A549 (cell line): Measurements from ENCODE around the gene HDGFL2. TPM values are rescaled to one million over a fixed set of nuclear protein-coding genes. Genes with fewer than 3 reads are reported as not detected.
A peak's percentile ranks its signal among the peaks of the same experiment; 100 is the strongest.

Experiments used
- ATAC-seq, 2 experiments: fragments of 200-7000 bp in 1 of 2; fragments of >200 bp in 1 of 2; cut with Nextera tagmentation in 1 of 2; cut with Tn5 transposase in 1 of 2; 3 replicates each; pipeline versions ENCODE4 v1.8.0 to v1.9.1; 2018 to 2020; ENCODE audit warnings: mild to moderate bottlenecking in 1 of 2, moderate library complexity in 1 of 2
- CTCF ChIA-PET: fragments of 300-600 bp; sonication (Branson Sonifier 250); formaldehyde crosslinking; extraction: SDS; loops from one replicate; lab custom pipeline; 2021; ENCODE audit warnings: antibody characterized with exemption, inconsistent platforms; lab: Yijun Ruan, JAX
- POLR2A ChIA-PET: fragments of 350-600 bp; formaldehyde crosslinking; extraction: SDS; loops from one replicate; lab custom pipeline; 2021; ENCODE audit warnings: antibody characterized with exemption, inconsistent platforms; lab: Yijun Ruan, JAX
- DNase-seq, 2 experiments: peaks; one replicate each; pipeline versions ENCODE4 v3.0.0 to v3.0.0-alpha.2; 2011 to 2016; ENCODE audit warnings: low read depth in 1 of 2, low spot score in 1 of 2
- FAIRE-seq: peaks from 2 replicates; lab custom pipeline; 2011; peaks lifted over from hg19 to GRCh38; lab: Jason Lieb, UNC
- H3K27ac ChIP-seq, 2 experiments: fragments of >200 bp; sonication (Bioruptor Twin); formaldehyde crosslinking; 3 replicates each; pipeline ENCODE4 v1.5.1; 2016 to 2017
- H3K4me1 ChIP-seq: fragments of >200 bp; sonication (Bioruptor Twin); formaldehyde crosslinking; 3 replicates; pipeline ENCODE4 v1.6.1; 2016
- H3K4me2 ChIP-seq: fragments of >200 bp; sonication (Bioruptor Twin); formaldehyde crosslinking; 3 replicates; pipeline ENCODE4 v1.6.1; 2016
- H3K4me3 ChIP-seq: fragments of >200 bp; sonication (Bioruptor Twin); formaldehyde crosslinking; 3 replicates; pipeline ENCODE4 v1.5.1; 2016
- H3K9me3 ChIP-seq: fragments of >200 bp; sonication (Bioruptor Twin); formaldehyde crosslinking; 3 replicates; pipeline ENCODE4 v1.6.1; 2016
- ATOH8 ChIP-seq: fragments of 250-450 bp; sonication (Bioruptor Pico); IDR thresholded peaks from 2 replicates; pipeline ENCODE4 v1.5.0; 2020; ENCODE audit warnings: low read depth, mild to moderate bottlenecking, moderate library complexity
- BHLHE40 ChIP-seq: IDR thresholded peaks from 2 replicates; pipeline ENCODE4 v1.6.1; 2012; ENCODE audit warnings: low read depth, low read length, inconsistent platforms
- CBX2 ChIP-seq: fragments of 200-600 bp; sonication (generic); IDR thresholded peaks from 2 replicates; pipeline ENCODE4 v1.6.1; 2016; ENCODE audit warnings: low read depth, mild to moderate bottlenecking, borderline replicate concordance
- CTCF ChIP-seq: fragments of >200 bp; sonication (Bioruptor Twin); formaldehyde crosslinking; IDR thresholded peaks from 3 replicates; pipeline ENCODE4 v1.5.1; 2016
- ELK1 ChIP-seq: fragments of 150-350 bp; IDR thresholded peaks from 2 replicates; pipeline ENCODE4 v1.6.1; 2014; ENCODE audit warnings: low read depth, mild to moderate bottlenecking, low read length
- FOXS1 ChIP-seq: fragments of 250-450 bp; sonication (Bioruptor Pico); IDR thresholded peaks from 2 replicates; pipeline ENCODE4 v1.5.0; 2020; ENCODE audit warnings: mild to moderate bottlenecking, moderate library complexity
- HDAC2 ChIP-seq: fragments of 200-600 bp; sonication (generic); IDR thresholded peaks from 2 replicates; pipeline ENCODE4 v1.6.1; 2016
- HOXA7 ChIP-seq: fragments of 250-450 bp; sonication (Bioruptor Pico); IDR thresholded peaks from 2 replicates; pipeline ENCODE4 v1.5.0; 2020; ENCODE audit warnings: mild to moderate bottlenecking, moderate library complexity
- HOXB13 ChIP-seq: fragments of 250-450 bp; sonication (Bioruptor Pico); IDR thresholded peaks from 2 replicates; pipeline ENCODE4 v1.5.0; 2020; ENCODE audit warnings: low read depth, mild to moderate bottlenecking, moderate library complexity
- HOXB5 ChIP-seq: fragments of 250-450 bp; sonication (Bioruptor Pico); IDR thresholded peaks from 2 replicates; pipeline ENCODE4 v1.5.0; 2020; ENCODE audit warnings: mild to moderate bottlenecking, moderate library complexity
- JUN ChIP-seq, 2 experiments: fragments of >200 bp; sonication (Bioruptor Twin); formaldehyde crosslinking; IDR thresholded peaks; 2 replicates in 1 of 2; 3 replicates in 1 of 2; pipeline ENCODE4 v1.6.1; 2016 to 2017
- KDM5A ChIP-seq: fragments of 200-600 bp; sonication (generic); IDR thresholded peaks from 2 replicates; pipeline ENCODE4 v1.6.1; 2016; ENCODE audit warnings: antibody characterized with exemption, mild to moderate bottlenecking
- MAFK ChIP-seq: fragments of 450-650 bp; IDR thresholded peaks from 2 replicates; pipeline ENCODE4 v1.6.1; 2014; ENCODE audit not compliant: partially characterized antibody
- MYC ChIP-seq: IDR thresholded peaks from 2 replicates; pipeline ENCODE4 v1.6.1; 2012; ENCODE audit warnings: mild to moderate bottlenecking, inconsistent platforms, low read length, improper control_type of control experiment, borderline replicate concordance
- NFE2L2 ChIP-seq: fragments of 150-350 bp; conservative IDR thresholded peaks from 2 replicates; pipeline ENCODE4 v1.6.1; 2014; ENCODE audit warnings: low read length
- NR3C1 ChIP-seq: fragments of >200 bp; sonication (Bioruptor Twin); formaldehyde crosslinking; IDR thresholded peaks from 3 replicates; pipeline ENCODE4 v1.6.1; 2017
- POLR2AphosphoS2 ChIP-seq: conservative IDR thresholded peaks from 2 replicates; pipeline ENCODE4 v1.6.1; 2012; ENCODE audit warnings: low read length, improper control_type of control experiment, inconsistent platforms
- RCOR1 ChIP-seq: fragments of 150-350 bp; IDR thresholded peaks from 2 replicates; pipeline ENCODE4 v1.6.1; 2014; ENCODE audit warnings: antibody characterized with exemption, low read length, low read depth
- RFX5 ChIP-seq: fragments of 450-650 bp; IDR thresholded peaks from 2 replicates; pipeline ENCODE4 v1.7.1; 2014; ENCODE audit warnings: antibody characterized with exemption, mild to moderate bottlenecking, moderate library complexity
- SMC3 ChIP-seq: fragments of >200 bp; sonication (Bioruptor Twin); formaldehyde crosslinking; IDR thresholded peaks from 3 replicates; pipeline ENCODE4 v1.6.1; 2018; ENCODE audit warnings: inconsistent platforms
- TP53 ChIP-seq: fragments of 250-450 bp; sonication (Bioruptor Pico); IDR thresholded peaks from 2 replicates; pipeline ENCODE4 v1.5.0; 2021; ENCODE audit warnings: mild to moderate bottlenecking, moderate library complexity
- ZSCAN20 ChIP-seq: fragments of 250-450 bp; sonication (Bioruptor Pico); IDR thresholded peaks from 2 replicates; pipeline ENCODE4 v1.8.0; 2022; ENCODE audit warnings: mild to moderate bottlenecking, moderate library complexity
- WGBS: methylation state at CpG from one replicate; pipeline ENCODE4 v1.1.6; 2017; ENCODE audit errors: missing lambda C conversion rate; 5-methylcytosine and 5-hydroxymethylcytosine counted together
- polyA plus RNA-seq, 4 experiments: library from polyadenylated mRNA; depleted of rRNA in 3 of 4; stranded (reverse); fragments of >200 nt; fragmentation: RNase III in 1 of 4; extraction: RNeasy Plus Mini Kit Qiagen cat#74134 plus additional on column Dnase treatment in 1 of 4; gene quantifications; 2 replicates in 3 of 4; 3 replicates in 1 of 4; pipeline ENCODE4 v1.2.3, GENCODE V29; 2011 to 2017

Gene HDGFL2
- polyA plus RNA-seq, 2 of the 4 experiments (the other 2 are of a cell fraction): 10.8 to 34.3 TPM

GRCh38 chr19:4453232-4454179, 18.6 kb upstream of the HDGFL2 start:
- FAIRE-seq: no peak
- 85% methylated on average over 8 of the region's 34 CpGs for WGBS
- no peak for DNase-seq
- ChIA-PET CTCF (interaction anchor here (0.9 kb wide), 1 partner anchor 78 kb away, joined by 3 read pairs; no protein-coding TSS in a partner anchor), POLR2A (no interaction called here)
- Histone ChIP-seq H3K4me2 (no peak overlapping the region), H3K4me3 (no peak overlapping the region), H3K9me3 (no peaks in the 10 kb centered on the region), H3K4me1 (peaks cover 14% of the 10 kb centered on the region; the same call in 2 of the 3 replicates), H3K27ac (no peak overlapping the region)
- TF ChIP-seq HOXB5 (CRISPR knock-in tag): no peak
- TF ChIP-seq ELK1: no peak
- TF ChIP-seq KDM5A: no peak
- TF ChIP-seq ATOH8 (CRISPR knock-in tag): no peak
- ATAC-seq: no peak

GRCh38 chr19:4454747-4455718, 17.1 kb upstream of the HDGFL2 start:
- POLR2A ChIA-PET: no interaction called here
- CTCF ChIA-PET: interaction anchor here (0.9 kb wide), 1 partner anchor 79 kb away, joined by 3 read pairs; no protein-coding TSS in a partner anchor
- no peak for FAIRE-seq

More at GRCh38 chr19:4454747-4455718, 17.1 kb upstream of the HDGFL2 start:
- no peak for TF ChIP-seq NFE2L2
- no peak for TF ChIP-seq MAFK
- TF ChIP-seq SMC3: no peak
- no peak for TF ChIP-seq RFX5
- no peak for TF ChIP-seq RCOR1
- TF ChIP-seq ELK1: no peak
- TF ChIP-seq FOXS1: no peak
- no peak for TF ChIP-seq NR3C1
- no peak for TF ChIP-seq TP53 (CRISPR knock-in tag)
- no peak for TF ChIP-seq HOXB5 (CRISPR knock-in tag)
- TF ChIP-seq CTCF: no peak
- TF ChIP-seq JUN (IDR thresholded peaks at IDR 0.05): no peak
- TF ChIP-seq HOXA7 (CRISPR knock-in tag): no peak
- TF ChIP-seq HDAC2: no peak
- TF ChIP-seq ZSCAN20 (CRISPR knock-in tag): no peak
- no peak for TF ChIP-seq CBX2
- no peak for TF ChIP-seq BHLHE40
- no peak for TF ChIP-seq MYC
- no peak for TF ChIP-seq HOXB13
- TF ChIP-seq POLR2AphosphoS2: no peak
- H3K9me3 ChIP-seq: no peaks in the 10 kb centered on the region
- H3K4me2 ChIP-seq: no peak overlapping the region
- 85% methylated on average over 21 of the region's 29 CpGs for WGBS
- no peak overlapping the region for H3K4me3 ChIP-seq
- DNase-seq (no peak), ATAC-seq (no peak)
- H3K27ac ChIP-seq: peak overlapping the region in 1 of 2 experiments; percentile 31; a peak in 1 of 6 replicates
- peaks cover 14% of the 10 kb centered on the region; the same call in 2 of the 3 replicates for H3K4me1 ChIP-seq
